GM12891 (cell line): Measurements from ENCODE around the gene CNMD.

ENCODE experiments used
- POLR2A ChIP-seq: IDR thresholded peaks from 2 replicates; pipeline ENCODE4 v1.6.1; 2011; ENCODE audit warnings: low read depth, low read length, control low read depth
- TAF1 ChIP-seq: IDR thresholded peaks from 2 replicates; pipeline ENCODE4 v1.6.1; 2011; ENCODE audit warnings: low read depth, low read length, control low read depth

- TF ChIP-seq POLR2A (no peak), TAF1 (no peak)
Observed at GRCh38 chr13:52746141-52746540, 6.5 kb upstream of the CNMD start.
